ENCODE measurements around the gene ZNF488.
"Not testable (repeated sequence)": the region's sequence is repeated elsewhere in the genome, so short reads cannot be mapped to it uniquely, and the experiment has no call there.

Gene ZNF488

DNA sequence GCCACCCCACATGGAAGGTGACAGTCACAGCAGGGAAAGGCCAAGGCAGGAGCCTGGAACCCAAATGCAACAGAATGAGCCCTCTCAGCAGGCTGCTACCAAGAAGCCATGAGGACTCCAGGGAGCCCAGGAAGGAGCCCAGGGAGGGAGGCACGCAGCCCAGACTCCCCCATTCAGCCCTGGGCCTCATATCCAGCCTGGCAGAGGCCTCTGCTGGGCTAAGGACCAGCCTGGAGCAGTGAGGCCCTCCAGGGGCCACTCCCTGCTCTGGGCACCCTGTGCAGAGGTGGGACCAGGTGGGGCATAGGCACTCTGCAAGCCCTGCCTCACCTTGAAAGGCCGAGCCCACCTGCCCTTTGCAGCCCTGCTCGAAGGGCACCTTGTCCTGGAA lies 25.8 kb upstream of the ZNF488 start:
- DNase-seq (ENCODE audit: low read depth), result no peak

DNA sequence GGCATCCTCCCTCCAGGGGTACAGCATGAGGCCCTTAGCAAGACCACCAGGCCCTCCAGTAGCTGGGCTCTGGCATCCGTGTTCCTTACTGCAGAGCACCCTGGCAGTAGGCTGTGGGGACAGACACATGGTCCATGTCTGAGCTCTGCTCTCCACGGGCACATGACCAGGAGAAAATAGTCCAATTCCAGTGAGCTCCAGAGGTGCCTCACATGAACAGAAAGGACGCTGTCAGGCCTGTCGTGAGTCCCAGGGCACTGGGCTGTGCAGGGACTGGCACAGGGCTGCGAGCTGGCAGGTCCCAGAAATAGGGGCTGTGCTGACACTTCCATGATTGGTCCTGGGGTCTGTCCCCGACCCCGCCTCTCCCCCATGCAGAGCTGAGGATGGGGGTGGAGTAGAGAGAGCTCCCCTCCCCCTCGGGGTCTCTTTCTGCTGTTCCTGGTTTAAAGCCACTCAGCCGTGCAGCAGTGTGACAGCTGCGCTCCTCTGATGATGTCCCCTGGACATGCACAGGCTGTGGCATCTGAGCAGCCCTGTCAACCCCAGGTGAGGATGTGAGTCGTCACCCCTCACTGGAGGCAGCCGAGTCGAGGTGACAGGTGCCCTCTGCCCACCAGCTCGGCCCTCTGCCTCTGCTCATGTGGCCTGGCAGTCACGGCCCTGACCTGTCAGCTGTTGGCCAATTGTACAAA lies 25.2 kb upstream of the ZNF488 start:
- DNase-seq (ENCODE audit: low read depth), result no peak

DNA sequence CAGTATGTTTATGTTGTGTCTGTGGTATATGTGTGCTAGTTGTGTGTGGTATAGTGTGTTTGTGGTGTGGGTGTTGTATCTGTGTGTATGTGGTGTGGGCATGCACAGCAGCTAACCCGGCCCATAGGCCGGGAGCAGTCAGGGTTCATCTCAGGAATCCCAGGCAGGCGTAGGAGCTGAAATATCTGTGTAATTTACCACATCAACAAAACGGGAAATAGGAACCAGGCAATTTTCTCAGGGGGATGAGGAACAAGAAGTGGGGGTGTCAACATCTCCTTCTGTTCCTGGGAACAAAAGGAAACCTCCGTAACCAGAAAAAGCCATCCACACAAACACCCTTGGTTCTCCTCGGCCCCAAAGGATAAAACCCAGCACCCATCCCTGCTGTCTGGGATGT lies 24.5 kb upstream of the ZNF488 start:
- DNase-seq (ENCODE audit: low read depth), result no peak

DNA sequence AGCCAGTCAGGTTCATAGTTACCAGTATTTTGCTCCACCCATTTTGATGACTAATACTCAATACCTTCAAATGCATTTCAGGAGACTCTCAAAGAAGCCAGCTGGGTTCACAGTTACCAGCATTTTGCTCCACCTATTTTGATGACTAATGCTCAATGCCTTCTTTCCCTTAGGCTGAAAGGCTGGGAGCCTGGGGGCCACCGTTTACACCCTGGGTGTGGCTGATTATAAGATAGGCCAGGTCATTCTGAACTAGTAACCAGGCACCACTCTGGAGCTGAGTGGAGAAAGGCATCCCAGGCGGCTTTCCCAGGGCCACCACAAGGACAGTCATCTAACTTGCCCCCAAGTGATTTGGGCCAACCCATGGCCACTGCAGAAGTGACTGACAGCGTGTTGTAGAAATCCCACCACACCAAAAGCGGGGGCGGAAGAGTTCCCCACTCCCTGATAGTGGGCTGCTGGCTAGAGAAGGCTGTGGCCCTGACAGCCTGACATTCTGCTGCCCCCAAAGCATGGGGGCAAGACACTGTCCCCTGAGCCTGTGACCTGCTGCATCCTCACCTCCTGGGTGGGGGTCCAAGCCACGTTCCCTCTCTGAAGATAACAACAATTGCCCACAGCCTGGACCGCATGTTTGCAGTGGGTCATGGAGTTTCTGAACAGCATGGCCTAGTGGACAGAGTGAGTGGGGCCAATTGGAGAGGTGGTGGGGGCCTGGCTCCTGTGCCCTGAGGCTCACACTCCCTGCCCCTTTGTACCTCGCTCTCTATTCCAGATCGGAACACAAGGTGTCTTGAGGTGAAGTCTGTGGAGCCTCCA lies 23.0 kb upstream of the ZNF488 start:
- peak; percentile 83 for DNase-seq (ENCODE audit: low read depth)

DNA sequence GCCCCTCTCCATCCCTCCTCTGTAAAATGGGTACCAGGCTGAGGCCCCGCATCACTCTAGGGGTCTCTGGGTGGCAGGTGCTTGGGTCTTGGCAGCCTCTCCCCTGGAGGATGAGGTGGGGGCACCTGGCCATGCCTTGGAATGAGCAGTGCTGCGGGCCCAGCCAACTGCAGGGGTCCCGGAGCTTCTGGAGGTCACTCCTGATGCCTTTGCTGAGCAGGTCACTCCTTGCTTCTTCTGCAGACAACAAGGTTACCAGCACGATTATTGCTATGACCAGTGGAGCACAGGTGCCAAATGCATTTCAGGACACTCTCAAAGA lies 22.4 kb upstream of the ZNF488 start:
- DNase-seq (ENCODE audit: low read depth), result no peak

DNA sequence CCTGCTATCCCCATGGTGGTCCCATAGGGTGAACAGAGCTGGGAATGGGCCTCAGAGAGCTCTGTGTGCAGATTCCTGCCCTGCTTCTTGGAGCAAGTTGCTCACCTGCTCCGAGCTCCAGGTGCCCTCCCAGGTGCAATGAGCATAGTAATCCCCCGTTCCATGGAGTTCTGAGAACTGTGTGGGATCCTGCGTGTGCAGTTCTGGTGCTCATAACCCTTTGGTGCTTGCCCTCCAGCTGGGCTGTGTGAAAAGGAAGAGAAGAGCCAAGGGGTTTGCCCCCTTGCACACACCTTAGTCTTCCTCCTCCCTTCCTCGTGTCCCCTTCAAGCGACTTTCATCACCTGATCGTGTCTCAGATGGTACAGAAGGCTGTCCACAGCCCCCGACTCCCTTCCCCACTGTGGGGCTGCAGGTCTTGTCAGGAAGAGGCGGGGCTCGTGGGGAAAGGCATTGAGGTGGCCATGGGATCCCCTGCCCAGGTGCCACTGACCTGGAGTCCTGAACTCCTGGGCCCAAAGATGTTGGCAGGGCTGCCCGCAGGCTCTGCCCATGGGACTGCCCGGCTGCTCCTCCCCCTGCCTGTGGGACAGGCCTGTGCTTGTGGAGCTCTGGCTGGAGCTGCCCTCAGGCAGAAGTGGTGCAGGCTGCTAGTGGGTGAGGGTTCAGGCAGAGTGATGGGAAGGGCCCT lies 21.9 kb upstream of the ZNF488 start:
- DNase-seq (ENCODE audit: low read depth), result no peak

DNA sequence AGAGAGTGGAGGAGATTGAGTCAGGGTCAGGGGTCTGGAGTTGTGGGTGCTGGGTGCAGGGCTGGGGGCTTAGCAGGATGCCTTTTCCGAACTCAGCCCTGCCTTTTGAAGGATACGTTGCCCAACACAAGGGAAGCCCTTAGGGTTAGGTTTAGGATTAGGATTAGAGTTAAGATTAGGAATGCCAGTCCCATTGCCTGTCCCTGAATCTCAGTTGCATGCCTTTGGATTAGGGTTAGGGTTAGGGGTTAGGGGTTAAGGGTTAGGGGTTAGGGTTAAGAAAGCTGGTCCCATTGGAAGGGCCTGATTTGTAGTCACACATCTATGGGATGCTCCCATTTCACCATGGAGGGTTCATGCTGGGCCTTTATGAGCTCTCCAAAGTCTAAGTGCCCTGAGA lies 20.8 kb upstream of the ZNF488 start:
- DNase-seq (ENCODE audit: low read depth), result no peak

DNA sequence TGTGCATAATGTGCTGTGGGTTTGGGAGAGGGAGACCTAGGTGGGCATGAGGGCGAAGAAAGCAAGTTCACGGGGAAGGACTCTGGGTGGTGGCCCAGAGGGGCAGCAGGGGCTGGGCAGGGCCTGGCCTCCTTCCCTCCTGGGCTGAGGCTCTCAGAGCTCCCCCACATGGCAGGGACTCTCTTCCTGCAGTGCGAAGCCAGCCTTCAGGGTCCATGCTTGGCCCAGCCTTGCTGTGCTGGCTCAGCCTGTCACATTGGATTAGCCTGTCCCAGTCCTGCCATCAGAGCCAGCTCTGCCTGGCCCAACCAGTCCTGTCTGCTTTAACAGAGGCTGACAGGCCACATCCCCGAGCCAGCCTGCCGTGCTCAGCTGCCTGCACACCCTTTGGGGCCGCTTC lies 20.4 kb upstream of the ZNF488 start:
- DNase-seq (ENCODE audit: low read depth), result no peak

DNA sequence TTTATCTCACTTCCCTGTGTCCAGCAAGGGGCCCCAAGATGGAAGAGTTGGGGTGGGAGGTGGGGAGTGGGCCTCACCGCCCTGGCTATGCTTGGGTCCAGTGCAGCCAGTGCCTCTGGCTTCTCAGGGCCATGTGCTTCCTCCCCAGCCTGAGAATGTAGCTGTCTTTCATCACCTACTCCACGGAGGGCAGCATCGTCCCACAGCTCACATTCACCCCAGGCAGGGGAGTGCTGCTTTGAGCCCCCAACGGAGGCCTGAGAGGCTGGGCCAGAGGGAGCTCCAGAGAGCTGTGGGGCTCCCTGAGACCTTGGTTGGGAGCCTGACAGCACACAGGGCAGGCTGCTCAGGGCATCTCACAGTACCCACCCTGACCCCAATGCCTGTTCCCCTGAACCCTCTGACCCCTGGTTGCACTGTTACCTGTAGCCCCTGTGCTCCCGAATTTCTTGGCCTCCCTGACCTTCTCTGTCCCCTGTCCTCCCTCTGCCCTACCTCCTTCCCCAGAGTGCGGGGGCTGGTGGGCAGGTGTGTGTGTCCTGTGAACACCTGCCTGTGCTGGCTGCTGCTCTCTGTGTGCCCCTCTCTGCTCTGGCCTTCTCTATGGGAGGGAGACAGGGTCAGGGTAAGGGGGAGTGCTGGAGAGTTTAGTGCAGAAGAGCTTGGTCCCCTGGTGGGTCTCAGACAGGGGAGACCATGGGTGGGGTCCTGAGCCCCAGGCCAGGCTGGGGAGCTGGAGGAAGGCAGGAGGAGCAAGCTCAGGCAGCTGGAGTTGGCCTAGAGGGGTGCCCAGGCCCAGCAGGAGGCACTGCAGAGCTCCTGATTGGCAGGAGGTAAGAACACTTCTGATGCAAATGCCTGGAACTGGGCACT lies 19.6 kb upstream of the ZNF488 start:
- no peak for DNase-seq (ENCODE audit: low read depth)

DNA sequence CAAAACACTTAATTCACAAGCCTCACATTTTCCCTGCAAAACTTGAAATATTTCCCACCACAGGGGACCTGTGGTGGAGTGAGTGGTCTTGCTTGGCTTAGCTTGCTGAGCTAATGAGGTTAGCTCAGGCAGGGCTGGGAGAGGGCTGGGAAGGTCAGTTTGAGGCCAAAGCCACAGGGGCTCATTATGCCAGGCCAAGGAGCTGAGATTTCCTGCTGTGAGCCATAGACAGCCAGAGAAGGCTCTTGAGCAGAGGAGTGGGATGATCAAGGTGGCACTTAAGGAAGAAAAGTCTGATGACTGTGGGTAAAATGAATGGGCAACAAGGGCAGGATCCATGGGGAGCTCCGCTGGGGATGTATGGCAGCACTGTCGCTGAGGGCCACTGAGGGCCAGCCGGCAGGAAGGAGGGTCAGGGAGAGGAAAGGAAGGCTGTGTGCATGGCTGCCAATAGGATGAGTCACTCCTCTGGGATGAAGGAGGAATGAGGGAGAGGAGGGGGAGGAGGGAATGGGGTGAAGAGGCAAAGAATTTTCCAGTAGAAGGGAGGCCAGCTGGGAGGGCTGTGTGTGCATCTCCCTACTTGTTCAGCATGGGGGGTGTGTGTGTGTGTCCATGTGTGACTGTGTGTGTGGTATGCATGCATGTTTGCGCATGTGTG lies 18.7 kb upstream of the ZNF488 start:
- peak; percentile 78 for DNase-seq (ENCODE audit: low read depth)

DNA sequence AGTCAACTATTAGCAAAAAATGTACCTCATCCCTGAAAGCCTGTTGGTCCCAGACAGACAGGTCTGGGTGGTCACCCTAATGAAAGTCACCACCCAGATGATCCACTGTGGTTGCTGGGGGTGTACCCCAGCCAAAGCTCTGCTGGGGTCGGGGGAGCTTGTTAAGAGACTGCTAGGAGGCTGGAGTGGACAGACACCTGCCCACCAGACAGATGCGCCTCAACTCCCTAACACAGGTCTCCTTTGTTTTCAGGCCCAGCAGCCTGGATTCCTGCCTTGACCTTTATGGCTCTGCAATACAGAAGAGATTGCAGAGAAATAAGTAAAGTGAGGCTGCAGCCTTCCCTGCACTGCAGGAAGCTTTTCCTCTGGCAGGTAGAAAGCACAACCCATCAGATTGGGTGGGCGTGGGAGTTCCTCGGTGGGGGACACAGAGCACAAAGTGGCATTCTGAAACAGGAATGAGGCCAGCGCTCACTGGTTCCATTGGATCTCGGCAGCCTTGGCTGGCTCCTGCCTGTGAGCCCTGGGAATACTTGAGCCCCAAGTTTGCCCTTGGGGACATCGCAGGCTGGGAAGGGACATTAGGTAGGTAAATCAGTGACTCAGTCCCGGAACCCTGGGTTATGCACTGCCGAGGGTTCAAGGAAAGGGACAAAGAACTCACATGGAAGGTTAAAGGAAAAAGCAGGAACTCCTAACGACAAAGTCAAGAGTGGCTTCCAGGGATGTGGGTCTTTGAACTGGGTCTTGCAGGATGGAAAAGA lies 18.0 kb upstream of the ZNF488 start:
- no peak for DNase-seq (ENCODE audit: low read depth)

DNA sequence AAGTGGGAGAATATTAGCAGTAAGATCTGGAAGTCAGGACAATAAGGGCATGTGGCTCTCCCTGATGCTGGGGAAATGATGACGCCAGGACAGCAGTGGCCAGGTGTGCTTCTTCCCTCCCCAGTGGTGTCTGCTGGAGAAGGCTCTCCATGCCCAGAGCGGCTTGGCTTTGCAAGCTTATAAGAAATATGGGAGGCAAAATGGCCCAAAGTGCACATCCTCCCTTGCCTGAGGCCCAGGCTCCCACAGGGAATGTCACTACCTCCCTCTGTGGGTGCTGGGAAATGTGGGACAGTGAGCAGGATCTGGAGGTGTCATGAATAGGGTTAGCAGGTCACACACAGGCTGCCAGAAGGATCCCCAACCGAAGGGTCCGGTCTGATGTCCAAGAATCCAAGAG lies 17.1 kb upstream of the ZNF488 start:
- DNase-seq (ENCODE audit: low read depth), result no peak

DNA sequence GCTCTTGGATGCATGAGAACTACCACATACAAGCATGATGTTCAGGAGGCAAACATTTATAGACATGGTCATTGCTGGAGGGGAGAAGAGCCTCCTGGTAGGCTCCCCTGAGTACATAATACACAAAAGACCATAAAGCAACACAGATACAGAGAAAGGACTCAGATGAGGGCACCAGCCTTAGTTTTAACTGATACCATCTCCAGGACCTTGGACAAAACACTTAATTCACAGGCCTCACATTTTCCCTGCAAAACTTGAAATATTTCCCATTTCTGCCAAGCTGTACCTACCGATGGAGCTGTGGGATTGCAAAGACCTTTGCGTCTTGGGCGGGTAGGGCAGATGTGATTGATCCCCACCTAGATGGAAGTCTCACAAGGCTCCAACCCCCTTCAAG lies 16.7 kb upstream of the ZNF488 start:
- no peak for DNase-seq (ENCODE audit: low read depth)

DNA sequence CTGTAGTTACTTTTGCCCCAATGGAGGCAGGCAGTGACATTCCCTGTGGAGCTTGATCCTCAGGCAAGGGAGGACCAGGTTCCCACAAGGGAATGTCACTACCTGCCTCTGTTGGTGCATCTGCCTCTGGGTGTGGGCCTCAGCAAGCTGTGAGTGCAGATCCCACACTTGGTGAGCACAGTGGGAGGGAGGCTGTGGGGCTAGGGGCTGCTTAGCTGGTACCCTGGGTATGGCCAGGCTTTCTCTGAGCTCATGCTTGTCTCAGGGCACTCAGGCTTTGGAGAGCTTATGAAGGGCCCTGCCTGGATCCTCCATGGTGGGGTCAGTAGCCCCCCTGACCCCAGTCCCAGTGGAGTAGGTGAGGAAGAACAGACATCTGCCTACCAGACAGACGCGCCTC lies 16.2 kb upstream of the ZNF488 start:
- DNase-seq (ENCODE audit: low read depth), result no peak

DNA sequence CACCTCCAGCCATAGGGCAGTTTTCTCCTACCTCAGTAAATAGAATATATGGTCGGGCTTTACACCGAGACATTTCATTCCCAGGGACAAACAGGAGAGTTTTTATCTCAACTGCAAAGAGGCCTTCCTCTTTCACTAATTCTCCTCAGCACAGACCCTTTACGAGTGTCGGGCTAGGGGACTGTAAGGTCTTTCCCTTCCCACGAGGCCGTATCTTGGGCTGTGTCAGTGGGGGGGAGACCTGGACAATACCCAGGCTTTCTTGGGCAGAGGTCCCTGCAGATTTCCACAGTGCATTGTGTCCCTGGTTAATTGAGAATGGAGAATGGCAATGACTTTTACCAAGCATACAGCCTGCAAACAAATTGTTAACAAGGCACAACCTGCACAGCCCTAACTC lies 13.2 kb upstream of the ZNF488 start:
- DNase-seq (ENCODE audit: low read depth), result no peak

DNA sequence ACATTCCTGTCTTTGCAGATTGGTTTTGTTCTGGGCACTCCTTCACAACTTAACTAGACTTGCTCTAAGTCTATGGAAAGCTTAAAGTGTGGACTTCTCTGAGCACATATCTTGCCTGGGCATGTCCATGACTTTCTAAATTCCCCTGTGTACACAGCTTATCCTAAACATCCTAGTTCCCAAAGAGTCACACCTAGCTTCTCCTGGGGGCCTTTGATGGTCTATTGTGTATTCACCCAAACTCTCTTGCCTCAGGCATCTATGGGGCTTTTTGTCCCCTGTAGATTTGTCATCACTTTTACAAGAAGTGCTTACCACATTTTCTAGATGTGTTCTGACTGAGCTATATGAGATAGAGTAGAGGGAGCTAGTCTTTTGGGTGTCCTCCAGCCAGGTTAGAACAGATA lies 12.2 kb upstream of the ZNF488 start:
- no peak for DNase-seq (ENCODE audit: low read depth)

DNA sequence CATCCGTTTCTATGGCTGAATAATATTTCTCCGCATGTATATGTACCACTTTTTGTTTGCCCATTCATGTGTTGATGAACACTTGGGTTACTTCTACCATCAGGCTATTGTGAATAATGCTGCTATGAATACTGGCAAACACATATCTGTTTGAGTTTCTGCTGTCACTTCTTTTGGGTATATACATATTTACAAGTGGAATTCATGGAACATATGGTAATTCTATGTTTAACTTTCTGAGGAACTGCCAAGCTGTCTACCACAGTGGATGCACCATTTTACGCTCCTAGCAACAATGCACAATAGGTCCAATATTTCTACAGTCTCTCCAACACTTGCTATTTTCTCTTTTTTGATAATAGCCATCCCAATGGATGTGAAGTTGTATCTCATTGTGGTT lies 5.5 kb upstream of the ZNF488 start:
- no peak for DNase-seq (ENCODE audit: low read depth)

DNA sequence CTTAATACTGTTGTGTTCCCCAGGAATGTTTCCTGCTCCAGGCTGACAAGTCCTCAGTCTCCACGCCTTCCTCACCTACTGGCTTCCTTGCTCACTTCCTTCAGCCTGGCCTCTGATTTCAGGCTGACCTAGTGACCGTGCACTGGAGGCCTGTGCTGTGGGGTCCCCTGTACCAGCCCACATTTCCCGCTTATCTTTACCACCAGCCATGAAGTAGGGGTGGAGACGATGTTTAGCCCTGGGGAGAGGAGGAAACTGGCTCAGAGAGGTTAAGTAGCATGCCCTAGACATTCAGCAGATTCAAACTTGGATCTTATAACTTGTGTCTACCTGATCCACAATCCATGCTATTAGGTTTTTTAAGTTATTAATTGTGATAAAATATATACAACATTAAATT lies 4.8 kb upstream of the ZNF488 start:
- no peak for DNase-seq (ENCODE audit: low read depth)

DNA sequence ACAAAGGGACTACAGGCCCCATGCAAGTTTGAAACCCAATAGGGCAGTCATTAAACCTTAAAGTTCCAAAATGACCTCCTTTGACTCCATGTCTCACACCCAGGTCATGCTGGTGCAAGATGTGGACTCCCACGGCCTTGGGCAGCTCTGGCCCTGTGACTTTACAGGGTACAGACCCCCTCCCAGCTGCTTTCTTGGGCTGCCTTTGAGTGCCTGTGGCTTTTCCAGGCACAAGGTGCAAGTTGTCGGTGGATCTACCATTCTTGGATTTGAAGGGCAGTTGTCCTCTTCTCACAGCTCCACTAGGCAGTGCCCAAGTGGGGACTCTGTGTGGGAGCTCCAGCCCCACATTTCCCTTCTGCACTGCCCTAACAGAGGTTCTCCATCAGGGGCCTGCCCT lies 2.0 kb upstream of the ZNF488 start:
- DNase-seq (ENCODE audit: low read depth), result not testable (repeated sequence)

DNA sequence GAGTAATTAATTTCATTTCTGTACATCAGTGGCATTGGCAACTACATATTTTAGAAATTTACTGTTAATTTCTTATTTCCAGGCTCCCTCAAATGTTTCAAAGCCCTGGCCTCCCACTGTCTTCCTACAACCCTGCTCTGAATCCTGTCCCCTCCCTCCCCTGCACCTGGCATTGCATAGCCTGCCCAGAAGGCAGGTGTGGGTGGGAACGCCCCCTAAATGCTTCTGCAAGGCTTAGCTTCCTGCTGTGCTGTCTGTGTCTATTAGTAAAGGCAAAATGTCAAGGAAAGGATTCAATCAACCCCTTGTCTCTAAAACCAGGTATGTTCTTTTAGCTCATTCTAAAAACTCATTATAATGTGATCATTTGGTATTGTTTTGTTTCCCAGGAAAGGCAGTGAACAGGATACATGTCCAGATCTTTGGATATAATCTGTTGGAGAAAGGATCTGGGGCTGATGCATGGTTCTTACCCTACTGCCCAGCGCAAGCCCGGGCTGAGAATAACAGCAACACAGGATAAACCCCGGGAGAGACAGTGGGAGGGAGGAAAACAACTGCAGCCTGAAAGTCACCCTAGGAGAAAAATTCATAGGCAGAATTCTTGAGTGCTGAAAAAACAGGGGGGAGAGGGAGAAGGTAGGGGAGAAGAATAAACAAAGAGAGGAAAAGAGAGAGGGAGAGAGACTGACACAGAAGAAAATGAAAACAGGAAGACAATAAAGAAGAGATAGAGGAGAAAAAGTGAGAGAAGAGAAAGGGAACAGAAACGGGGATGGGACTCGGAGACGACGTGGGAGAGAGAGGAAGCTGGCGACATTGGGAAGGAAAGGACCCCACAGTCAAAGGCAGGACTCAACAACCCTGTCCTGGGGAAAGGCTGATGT lies 589 bp downstream of the ZNF488 start:
- no peak for DNase-seq (ENCODE audit: low read depth)
